ENCODE measurements around the gene LIMK1.
"Not testable (repeated sequence)": the region's sequence is repeated elsewhere in the genome, so short reads cannot be mapped to it uniquely, and the experiment has no call there.

The LIMK1 gene

GRCh38 chr7:74157605-74158004 is 74.0 kb downstream of the LIMK1 start:
- TF ChIP-seq CTCF (IDR thresholded peaks at IDR 0.05; ENCODE audit: low read length, missing control alignments): no peak
- DNase-seq (ENCODE audit: low read depth): no peak
- H3K4me3 ChIP-seq (replicated peaks; ENCODE audit: low read depth, low read length): no peak overlapping the region

- peak; percentile 50 for TF ChIP-seq CTCF (IDR thresholded peaks at IDR 0.05; ENCODE audit: low read length, missing control alignments)
- peak; percentile 34 for DNase-seq (ENCODE audit: low read depth)
- H3K4me3 ChIP-seq (replicated peaks; ENCODE audit: low read depth, low read length): no peak overlapping the region
These were observed 81.4 kb downstream of the LIMK1 start for GRCh38 chr7:74164985-74165456.

- no peak overlapping the region for H3K4me3 ChIP-seq (replicated peaks; ENCODE audit: low read depth, low read length)
- DNase-seq (ENCODE audit: low read depth): no peak
- no peak for TF ChIP-seq CTCF (IDR thresholded peaks at IDR 0.05; ENCODE audit: low read length, missing control alignments)
These were observed 82.4 kb downstream of the LIMK1 start for GRCh38 chr7:74165867-74166593.

GRCh38 chr7:74167324-74167723 is 83.7 kb downstream of the LIMK1 start:
- not testable (repeated sequence) for H3K4me3 ChIP-seq (replicated peaks; ENCODE audit: low read depth, low read length); DNase-seq (ENCODE audit: low read depth)
